Measurements from ENCODE around the gene MAP4.
"Not testable (repeated sequence)": the region's sequence is repeated elsewhere in the genome, so short reads cannot be mapped to it uniquely, and the experiment has no call there.

Gene MAP4

DNA sequence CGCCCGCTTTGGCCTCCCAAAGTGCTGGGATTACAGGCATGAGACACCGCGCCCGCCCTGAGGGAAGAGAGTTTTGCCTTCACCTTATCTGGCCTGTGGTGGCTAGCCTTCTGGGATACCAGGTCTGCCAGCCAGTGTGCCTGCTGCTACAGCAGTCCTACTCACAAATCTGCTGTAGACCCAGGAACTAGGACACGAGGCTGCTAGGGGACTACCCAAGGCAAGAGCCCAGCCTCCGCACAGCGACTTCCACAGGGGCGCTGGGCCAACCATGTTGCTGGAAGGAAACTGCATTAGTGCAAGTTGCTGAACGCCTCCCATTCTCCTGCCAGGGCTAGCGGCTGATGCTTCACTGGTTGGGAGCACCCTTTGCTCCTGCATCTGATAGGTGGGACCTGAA, 159.5 kb downstream of the MAP4 start:
- no peak for DNase-seq

DNA sequence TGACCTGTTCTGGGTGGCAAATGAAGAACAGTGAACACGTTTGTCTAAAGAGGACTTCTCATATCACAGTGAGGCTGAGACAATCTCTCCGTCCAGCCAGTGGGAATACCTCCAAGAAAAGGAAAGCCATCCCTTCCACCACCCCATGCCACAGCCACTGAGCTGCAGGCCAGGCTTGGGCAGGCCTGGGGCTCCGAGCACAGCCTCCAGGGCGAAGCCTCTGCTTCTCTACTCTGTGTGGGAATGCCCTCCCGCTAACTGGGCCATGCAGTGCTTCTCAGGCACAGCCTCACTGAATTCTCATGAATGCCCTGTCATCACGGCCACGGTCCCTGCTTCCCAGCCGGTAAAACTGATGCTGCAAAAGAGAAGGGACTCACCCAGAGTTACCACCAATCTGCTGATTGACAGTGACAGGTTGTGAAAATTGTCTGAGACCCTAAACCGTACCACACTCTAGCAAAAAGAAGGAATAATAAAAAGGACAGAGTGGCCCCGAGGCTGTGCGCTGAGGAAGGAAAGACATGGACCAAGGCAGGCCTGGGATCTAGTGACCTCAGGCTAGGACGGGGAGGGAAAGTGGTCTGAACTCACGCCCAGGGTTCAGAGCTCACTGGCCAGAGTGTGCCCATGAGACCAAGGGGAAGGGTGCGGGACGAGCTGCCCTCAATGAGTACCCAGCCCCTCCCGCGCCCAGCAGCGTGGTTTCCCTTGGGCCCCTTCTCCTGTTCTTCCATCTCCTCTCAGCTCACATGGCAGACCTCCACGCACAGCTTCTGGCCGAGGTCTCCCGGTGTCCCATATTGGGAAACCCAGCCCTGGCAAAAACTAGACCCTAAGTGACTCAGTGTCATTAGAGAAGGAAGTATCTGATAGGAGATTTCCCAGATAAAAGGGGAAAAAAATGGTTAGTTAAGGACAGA, 160.5 kb downstream of the MAP4 start:
- DNase-seq, result no peak

DNA sequence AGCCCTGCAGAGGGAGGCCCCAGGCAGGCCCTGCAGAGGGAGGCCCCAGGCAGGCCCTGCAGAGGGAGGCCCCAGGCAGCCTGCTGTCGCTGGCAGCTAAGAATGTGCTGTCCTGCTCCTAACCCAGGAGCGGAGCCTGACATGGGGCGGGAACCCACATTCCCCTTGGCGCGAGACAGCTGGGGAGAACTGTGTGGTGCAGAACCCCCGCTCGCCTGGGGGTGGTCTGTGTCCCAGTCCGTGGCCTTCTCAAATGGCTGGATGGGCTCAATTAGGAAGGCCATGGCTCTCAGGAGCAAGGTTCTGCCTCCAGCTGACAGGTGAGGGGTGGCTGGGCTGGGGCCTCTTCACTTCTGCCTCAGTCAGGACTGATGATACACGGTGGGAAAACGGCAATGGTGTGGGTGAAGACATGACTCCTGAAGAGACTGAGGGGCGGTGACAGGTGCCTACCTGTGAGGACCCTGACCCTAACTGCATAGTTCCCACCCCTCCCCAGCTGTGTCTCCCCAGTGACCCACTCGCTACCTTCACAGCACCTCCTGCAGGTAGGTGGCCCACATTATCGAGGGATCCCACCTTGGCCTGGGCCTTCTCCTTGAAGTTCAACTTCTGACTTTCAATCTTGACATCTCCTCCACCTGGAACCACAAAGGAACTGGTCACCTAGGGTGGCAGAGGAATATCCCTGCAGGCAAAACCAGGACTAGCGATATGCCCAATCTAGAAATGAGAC, 161.3 kb downstream of the MAP4 start:
- DNase-seq, result no peak

DNA sequence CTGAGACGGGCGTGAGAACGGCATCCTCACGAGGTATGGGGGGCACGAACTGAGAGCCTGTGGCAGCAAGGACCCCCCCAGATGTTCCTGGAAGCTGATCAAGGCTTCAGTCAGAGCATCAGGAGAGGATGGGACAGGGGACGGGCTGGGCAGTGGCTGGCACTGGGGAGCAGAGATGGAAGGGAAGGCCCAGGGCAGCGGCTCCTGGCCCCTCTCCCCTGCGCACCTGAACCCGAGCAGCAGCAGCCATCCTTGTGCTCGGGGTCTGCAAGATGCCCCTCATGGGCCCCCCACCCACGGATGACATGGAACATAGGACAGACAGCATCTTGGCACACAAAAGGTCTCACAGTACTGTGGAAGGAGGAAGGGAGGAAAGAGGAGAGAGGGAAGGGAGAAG, 161.9 kb downstream of the MAP4 start:
- no peak for DNase-seq

DNA sequence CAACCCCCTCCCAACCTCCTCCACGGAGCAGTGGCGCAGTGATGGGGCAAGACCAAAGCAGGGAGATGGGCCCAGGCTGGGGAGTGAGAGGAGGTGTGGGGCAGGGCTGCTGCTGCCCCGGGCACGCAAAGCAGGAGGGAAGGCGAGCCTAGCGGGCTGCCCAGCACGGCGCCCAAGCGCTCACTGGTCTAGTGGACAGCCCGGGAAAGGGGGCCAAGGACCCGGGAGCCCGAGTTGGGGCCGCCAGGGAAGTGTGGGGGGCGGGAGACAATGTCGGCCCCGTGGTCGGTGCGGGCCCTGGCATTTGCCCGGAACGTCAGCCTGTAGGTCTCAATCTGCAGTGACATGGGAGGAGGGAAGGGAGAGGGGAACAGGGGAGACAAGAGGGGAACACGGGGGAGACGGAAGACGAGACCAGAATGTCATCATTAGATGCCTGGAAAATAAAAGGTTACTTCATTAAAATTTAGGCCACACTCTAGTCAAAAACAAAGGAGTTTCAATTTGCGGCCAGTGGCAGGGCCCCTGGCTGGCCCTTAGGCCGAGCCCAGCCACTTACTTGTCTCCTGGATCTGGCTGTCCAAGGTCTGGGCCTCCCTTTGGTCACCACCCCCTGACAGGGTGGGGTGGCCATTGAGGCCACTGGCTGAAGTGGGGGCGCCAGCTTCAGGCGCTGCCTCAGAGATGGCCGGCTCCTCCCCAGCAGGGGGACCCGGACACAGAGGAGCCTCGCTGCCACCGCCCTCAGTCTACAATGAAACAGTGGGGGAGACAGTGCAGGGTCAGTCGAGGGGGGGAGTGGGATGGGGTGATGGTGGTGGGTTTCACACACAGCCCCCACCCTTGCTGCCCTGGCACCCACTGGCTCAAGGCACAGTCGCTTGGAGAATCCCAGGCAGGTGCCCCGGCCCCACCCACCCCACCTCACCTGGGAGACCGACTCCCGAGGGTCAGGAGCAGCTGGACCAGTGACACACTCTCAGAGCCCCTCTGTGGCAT, 163.3 kb downstream of the MAP4 start:
- no peak for DNase-seq

DNA sequence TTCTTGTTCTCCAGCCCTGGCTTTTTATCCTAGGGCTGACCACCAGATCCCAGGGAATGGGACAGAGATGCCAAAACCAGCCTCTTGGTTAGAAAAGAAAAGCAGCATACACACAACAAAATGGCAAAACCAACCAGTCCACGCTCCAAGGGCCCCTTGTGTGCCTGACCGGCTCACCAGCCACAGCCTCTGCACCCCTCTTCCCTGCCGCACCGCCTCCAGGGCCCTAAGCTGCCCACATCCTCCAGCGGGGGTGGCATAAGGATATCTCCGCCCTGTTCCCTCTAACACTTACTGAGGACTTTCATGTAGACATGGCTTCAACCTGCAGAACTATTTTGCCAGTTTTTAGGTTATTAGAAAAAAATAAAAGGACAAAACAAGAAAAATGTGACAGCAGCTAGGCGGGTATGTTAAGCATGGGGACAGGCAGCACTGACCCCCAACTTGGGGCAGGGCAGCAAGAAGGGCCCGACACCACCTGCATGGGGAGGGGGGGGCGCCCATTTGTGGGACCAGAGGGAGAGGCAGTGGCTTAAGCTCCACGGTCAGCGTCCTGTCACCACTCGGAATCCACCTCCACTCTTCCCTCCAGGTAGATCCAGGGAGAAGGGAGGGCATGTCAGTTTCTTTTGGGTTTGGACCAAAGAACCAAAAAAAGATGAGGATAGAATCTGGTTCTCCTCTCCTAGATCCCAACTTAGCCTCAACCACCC, 164.2 kb downstream of the MAP4 start:
- DNase-seq, result no peak

DNA sequence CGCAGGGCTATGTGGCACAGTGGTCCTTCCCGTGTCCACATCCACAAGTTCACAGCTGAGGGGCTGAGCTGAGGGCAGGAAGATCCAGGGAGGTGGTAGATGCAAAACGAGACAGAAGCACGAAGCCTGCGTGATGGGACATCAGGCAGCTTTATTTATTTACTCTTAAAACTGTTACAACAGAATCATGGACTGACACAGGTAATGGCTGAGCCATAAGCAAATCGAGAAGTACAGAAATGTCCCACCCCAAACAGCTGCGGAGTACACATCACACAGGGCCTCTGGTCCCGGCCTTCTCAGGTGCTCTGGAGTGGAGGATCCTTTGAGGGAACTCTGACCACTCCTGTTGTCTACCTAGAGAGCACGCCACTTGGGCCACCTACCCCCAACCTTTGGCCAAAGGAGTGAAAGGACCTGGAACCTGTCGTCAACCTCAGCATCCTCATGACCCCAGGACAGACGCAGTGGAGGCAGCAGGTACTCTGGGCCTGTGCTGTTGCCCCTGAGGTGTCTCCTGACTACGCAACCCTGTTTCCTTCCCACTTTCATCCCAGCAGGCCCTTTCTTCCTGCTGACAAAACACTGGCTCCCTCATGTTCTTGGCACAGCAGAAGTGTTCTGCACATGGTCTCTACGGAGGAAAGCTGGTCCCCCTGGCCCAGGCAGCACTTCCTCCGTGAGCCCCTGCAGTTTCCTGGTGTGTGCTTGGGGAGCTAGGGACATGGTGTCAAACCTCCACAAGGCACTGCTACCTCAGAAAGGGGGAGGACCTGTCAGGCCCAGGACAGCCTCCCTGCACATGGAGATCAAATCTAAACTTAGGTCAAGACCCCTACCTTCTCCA, 165.4 kb downstream of the MAP4 start:
- DNase-seq, result no peak

DNA sequence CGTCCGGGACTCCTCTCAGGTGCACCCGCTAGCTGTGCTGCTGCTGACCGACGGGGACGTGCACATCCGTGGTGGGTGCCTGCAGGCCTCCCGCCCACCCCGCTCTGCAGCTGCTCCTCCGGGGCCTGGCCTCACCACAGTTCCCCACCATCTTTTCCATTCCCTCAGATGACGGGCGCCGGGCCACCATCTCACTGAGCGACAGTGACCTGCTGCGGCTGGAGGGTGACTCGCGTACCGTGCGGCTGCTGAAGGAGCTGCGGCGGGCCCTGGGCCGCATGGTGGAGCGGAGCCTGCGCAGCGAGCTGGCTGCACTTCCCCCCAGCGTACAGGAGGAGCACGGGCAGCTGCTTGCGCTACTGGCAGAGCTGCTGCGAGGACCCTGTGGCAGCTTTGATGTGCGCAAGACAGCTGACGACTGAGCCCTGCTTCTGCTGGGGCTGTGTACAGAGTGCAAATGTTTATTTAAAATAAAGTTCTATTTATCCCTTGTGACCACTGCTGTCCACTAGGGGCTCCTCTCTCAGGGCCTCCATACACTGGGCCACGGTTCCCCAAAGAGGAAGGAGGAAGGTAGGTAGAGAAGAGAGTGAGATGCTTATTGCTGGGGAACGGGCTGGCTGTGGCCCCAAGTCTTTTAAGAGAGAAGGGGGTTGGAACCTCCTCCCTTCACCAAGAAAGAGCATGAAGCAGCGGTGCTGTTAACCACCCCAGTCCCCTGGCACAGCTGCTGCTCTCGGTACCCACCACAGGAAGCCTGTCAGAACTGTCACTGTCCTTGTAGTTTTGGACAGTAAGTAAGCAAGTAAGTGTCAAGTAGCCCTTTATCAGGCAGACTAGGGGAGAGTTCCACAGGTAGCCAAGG, 166.3 kb downstream of the MAP4 start:
- no peak for DNase-seq

DNA sequence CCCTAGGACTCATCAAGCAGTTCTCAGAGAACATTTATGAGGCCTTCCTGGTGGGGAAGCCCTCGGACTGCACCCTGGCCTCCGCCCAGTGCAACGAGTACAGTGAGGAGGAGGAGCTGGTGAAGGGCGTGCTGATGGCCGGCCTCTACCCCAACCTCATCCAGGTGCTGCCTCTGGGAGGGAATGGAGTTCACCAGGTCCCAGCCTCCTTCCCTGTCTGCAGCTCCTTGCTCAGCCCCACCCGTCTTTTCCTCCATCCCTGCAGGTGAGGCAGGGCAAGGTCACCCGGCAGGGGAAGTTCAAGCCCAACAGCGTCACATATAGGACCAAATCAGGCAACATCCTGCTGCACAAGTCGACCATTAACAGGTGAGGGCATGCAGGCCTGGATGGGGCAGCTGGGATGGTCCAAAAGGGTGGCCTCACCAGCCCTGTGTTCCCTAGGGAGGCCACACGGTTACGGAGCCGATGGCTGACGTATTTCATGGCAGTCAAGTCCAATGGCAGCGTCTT, 167.0 kb downstream of the MAP4 start:
- DNase-seq, result no peak

DNA sequence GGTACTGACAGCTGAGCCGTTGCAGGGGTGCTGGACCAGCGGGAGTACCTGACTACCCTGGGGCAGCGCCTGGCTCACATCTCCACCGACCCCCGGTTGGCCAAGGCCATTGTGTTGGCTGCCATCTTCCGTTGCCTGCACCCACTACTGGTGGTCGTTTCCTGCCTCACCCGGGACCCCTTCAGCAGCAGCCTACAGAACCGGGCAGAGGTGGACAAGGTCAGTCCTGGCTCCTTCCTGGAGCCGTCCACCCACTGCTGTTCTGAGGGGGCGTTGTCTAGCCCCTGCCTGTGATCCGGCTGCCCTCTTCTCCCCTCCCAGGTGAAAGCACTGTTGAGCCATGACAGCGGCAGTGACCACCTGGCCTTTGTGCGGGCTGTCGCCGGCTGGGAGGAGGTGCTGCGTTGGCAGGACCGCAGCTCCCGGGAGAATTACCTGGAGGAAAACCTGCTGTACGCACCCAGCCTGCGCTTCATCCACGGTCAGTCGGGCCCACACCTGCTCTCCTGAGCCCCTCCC, 167.6 kb downstream of the MAP4 start:
- DNase-seq, result no peak

DNA sequence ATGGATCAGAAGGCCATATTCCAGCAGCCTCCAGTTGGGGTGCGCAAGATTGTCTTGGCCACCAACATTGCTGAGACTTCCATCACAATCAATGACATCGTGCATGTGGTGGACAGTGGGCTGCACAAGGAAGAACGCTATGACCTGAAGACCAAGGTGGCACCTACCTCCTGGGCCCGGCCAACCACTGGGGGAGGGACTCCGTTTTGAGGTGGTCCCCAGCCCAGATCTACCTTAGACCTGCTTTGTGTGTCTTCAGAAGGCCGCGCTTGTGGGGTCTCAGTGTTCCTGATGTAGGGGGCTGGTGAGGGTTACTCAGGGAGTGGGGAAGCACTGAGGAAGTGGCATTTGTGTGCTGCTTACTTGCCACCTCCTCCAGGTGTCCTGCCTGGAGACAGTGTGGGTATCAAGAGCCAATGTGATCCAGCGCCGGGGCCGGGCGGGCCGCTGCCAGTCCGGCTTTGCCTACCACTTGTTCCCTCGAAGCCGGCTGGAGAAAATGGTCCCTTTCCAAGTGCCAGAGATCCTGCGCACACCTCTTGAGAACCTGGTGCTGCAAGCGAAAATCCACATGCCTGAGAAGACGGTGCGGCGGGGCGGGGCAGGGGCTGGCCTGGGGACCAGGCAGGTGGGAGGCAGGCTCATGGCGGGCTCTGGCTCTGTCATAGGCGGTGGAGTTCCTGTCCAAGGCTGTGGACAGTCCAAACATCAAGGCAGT, 168.3 kb downstream of the MAP4 start:
- DNase-seq, result no peak

DNA sequence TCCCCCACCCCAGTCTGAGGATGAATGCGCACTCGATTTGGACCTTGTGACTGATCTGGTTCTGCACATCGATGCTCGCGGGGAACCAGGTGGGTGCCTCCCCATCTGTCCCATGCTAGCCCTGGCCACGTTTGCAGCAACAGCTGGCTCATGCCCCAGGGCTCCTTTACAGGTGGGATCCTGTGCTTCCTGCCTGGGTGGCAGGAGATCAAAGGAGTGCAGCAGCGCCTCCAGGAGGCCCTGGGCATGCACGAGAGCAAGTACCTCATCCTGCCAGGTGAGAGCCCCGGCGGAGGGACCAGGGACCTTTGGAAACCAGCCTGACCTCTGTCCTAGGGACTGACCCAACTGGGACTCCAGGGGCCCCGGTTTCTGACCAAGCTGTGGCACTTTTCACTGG, 169.0 kb downstream of the MAP4 start:
- DNase-seq, result no peak

DNA sequence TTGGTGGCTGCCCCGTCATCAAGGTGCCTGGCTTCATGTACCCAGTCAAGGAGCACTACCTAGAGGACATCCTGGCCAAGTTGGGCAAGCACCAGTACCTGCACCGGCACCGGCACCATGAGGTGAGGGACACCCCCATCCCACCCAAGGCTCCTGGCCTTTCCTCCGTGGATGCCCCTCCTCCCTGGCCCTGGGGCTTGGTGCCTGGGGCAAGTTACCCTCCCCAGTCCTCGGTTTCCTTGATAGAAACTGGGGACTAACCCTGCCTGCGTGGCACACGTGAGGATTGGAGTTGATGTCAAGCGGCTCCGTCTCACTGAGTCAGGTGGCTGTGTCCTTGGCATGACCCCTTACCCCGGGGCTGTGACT, 169.4 kb downstream of the MAP4 start:
- DNase-seq, result no peak

DNA sequence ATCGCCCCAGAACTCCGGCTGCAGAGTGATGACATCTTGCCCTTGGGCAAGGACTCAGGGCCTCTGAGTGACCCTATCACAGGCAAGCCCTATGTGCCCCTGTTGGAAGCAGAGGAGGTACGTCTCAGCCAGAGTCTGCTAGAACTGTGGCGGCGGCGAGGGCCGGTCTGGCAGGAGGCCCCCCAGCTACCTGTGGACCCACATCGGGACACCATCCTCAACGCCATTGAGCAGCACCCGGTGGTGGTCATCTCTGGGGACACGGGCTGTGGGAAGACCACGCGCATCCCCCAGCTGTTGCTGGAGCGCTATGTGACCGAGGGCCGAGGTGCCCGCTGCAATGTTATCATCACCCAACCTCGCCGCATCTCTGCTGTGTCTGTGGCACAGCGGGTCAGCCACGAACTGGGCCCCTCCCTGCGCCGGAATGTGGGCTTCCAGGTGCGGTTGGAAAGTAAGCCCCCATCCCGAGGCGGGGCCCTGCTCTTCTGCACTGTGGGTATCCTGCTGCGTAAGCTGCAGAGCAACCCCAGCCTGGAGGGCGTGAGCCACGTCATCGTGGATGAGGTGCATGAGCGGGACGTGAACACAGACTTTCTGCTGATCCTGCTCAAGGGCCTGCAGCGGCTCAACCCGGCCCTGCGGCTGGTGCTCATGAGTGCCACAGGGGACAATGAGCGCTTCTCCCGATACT, 169.9 kb downstream of the MAP4 start:
- no peak for DNase-seq

DNA sequence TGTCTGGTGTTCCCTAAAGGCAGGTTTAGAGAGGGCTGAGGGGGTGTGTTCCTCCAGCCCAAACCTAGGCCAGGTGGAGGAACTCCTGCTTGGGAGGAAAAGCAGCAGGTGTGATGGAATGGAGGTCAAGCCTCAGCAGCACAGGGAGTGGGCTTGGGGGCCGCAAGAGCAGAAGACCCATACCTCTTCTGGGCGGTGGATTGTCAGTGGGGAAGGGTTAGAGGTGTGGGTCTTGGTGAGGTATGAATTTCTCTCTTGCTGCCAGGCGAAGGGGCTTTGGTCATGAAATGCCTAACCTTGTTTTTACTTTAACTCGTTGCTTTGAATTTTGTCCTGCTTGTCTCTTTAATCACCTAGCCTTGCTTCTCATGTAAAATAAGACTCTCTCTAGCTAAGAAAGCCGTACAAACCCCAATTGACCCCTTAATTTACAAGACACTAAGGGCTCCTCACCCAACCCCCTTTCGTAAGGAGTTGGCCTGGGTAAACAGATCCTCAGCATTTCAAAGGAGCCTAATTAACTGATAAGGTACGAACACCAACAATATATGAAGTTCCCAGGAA, 174.3 kb downstream of the MAP4 start:
- no peak for DNase-seq

DNA sequence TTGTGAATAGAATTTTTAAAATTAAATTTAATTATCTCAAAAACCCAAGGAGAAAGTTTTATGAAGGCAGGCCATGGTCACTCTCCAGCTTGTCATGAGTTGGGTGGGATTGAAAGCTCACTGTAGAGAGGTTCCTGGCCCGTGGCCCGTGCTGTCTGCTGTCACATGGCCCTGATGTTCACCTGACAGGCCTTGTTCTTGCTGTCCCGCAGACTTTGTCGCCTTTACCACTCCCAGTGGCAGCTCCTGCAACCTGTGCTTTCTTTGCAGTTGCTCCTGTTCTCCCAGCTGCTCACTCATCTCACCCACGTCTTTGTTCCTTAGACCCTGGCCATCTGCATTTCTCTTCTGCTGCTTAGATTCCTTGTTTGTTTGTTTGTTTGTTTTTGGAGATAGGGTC, 177.7 kb downstream of the MAP4 start:
- no peak for DNase-seq

DNA sequence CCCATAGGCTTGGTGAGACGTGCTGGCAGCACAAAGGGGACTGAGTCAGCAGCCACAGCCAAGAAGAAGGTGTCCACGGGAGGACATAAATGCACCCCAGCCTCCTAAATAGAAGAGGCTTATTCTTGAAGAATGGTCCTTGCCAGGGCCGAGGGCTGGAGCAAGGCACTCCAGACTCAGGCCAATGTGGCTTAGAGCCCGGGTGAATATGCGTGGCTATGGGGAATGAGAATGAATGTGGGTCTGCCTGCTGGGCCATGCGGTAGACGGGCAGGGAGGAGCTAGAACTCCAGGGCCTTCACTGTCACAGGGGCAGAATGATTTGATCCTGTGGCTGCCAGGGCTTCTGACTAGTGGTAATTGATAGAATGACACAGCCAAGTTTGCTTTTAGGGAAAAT, 179.2 kb downstream of the MAP4 start:
- DNase-seq, result no peak

DNA sequence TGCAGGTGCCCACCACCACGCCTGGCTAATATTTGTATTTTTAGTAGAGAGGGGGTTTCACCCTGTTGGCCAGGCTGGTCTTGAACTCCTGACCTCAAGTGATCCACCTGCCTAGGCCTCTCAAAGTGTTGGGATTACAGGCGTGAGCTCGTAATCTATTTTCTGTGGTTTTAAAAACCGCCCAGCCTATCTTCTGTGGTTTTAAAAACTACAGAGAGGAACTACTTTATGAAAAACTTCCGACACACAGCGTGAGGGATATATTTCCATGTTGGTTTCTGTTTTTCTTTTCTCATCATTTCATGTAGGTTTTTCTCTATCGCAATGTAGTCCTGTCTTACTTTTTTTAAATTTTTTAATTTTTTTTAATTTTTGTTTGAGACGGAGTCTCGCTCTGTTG, 186.7 kb downstream of the MAP4 start:
- DNase-seq, result not testable (repeated sequence)

All from NCI-H1048 (cell line).